HG03354 (cell line): ENCODE measurements around the gene HOXA5.

ENCODE experiments used
- ATAC-seq: cut with Tn5 transposase; IDR thresholded peaks from one replicate; pipeline ENCODE4 v1.9.1; 2021; ENCODE audit warnings: mild to moderate bottlenecking; ENCODE audit not compliant: unreplicated experiment, poor library complexity, severe bottlenecking

Gene HOXA5

GRCh38 chr7:27143023-27143949 lies at the start of gene HOXA5:
Gene HOXA5 (minus strand): TSS chr7:27143681. CDS start chr7:27143607, 74 bp downstream.
- no peak for ATAC-seq

GRCh38 chr7:27192546-27193334 lies 49.3 kb upstream of the HOXA5 start:
- no peak for ATAC-seq

- ATAC-seq = no peak
Measured at GRCh38 chr7:27191833-27192545, 48.5 kb upstream of the HOXA5 start.

- no peak for ATAC-seq
Measured at GRCh38 chr7:27191161-27191731, 47.8 kb upstream of the HOXA5 start.

- no peak for ATAC-seq
Measured at GRCh38 chr7:27189997-27190748, 46.7 kb upstream of the HOXA5 start.

GRCh38 chr7:27189295-27189996 lies 46.0 kb upstream of the HOXA5 start:
- ATAC-seq = no peak

GRCh38 chr7:27188386-27189294 lies 45.2 kb upstream of the HOXA5 start:
- ATAC-seq = no peak

GRCh38 chr7:27187475-27188385 lies 44.2 kb upstream of the HOXA5 start:
- ATAC-seq = no peak

- ATAC-seq = no peak
Measured at GRCh38 chr7:27186668-27187474, 43.4 kb upstream of the HOXA5 start.

GRCh38 chr7:27185854-27186667 lies 42.6 kb upstream of the HOXA5 start:
- no peak for ATAC-seq

GRCh38 chr7:27185013-27185853 lies 41.8 kb upstream of the HOXA5 start, which contains the start of gene HOXA11:
Gene HOXA11 (minus strand): TSS chr7:27185232. CDS start chr7:27185144, 88 bp downstream.
- no peak for ATAC-seq

- no peak for ATAC-seq
Measured at GRCh38 chr7:27184337-27185012, 41.0 kb upstream of the HOXA5 start.

GRCh38 chr7:27183682-27184336 lies 40.3 kb upstream of the HOXA5 start:
- no peak for ATAC-seq
